K562 (cell line): ENCODE results near the gene PLA2G4D.

ENCODE experiments used
- HDAC3 ChIP-seq: fragments of 450-650 bp; IDR thresholded peaks from 2 replicates; pipeline ENCODE4 v1.6.1; 2018; ENCODE audit warnings: borderline replicate concordance, mild to moderate bottlenecking, moderate library complexity; ENCODE audit not compliant: partially characterized antibody
- KDM1A ChIP-seq, 2 experiments: fragments of 450-650 bp; IDR thresholded peaks; 2 replicates each; pipeline ENCODE4 v1.6.1; 2016; ENCODE audit warnings: mild to moderate bottlenecking in 2 of 2
- SNIP1 ChIP-seq: fragments of 450-650 bp; IDR thresholded peaks from 2 replicates; pipeline ENCODE4 v1.7.1; 2017; ENCODE audit warnings: low read depth, mild to moderate bottlenecking
- TCF7 ChIP-seq: sonication (generic); IDR thresholded peaks from 2 replicates; pipeline ENCODE4 v1.6.1; 2016; ENCODE audit warnings: antibody characterized with exemption, borderline replicate concordance
- ZC3H4 ChIP-seq: sonication (generic); formaldehyde crosslinking; IDR thresholded peaks from 2 replicates; pipeline ENCODE4 v1.9.0; 2021; ENCODE audit warnings: missing genetic modification reagents, borderline replicate concordance
- ZNF274 ChIP-seq: IDR thresholded peaks from 2 replicates; pipeline ENCODE4 v1.6.1; 2011; ENCODE audit warnings: low read depth, mild to moderate bottlenecking, low read length, moderate library complexity, borderline replicate concordance
- ZNF644 ChIP-seq: fragments of 200-800 bp; sonication (Bioruptor generic); IDR thresholded peaks from 2 replicates; pipeline ENCODE4 v1.6.1; 2016; ENCODE audit warnings: low read depth, missing genetic modification characterization, missing compliant biosample characterization
- TF ChIP-seq, protein P1 (sequence below), 3 experiments: IDR thresholded peaks in 2 of 3; conservative IDR thresholded peaks in 1 of 3; 2 replicates each; pipeline ENCODE4 v1.5.1; 2011 to 2012; ENCODE audit warnings: low read length in 3 of 3, mild to moderate bottlenecking in 3 of 3, control low read depth in 2 of 3, improper control_type of control experiment in 1 of 3, inconsistent platforms in 1 of 3, low read depth in 1 of 3, mixed read lengths in 1 of 3, moderate library complexity in 1 of 3; ENCODE audit not compliant: insufficient read depth in 2 of 3
- TF ChIP-seq, protein P2 (sequence below): IDR thresholded peaks from 2 replicates; pipeline ENCODE4 v1.6.1; 2016; ENCODE audit warnings: missing genetic modification characterization, missing compliant biosample characterization
- TF ChIP-seq, protein P3 (sequence below), 2 experiments: IDR thresholded peaks in 1 of 2; conservative IDR thresholded peaks in 1 of 2; 2 replicates each; pipeline ENCODE4 v1.6.1; 2016; ENCODE audit warnings: low read depth in 2 of 2, mild to moderate bottlenecking in 1 of 2, missing compliant biosample characterization in 1 of 2, missing genetic modification characterization in 1 of 2, moderate library complexity in 1 of 2

DNA sequence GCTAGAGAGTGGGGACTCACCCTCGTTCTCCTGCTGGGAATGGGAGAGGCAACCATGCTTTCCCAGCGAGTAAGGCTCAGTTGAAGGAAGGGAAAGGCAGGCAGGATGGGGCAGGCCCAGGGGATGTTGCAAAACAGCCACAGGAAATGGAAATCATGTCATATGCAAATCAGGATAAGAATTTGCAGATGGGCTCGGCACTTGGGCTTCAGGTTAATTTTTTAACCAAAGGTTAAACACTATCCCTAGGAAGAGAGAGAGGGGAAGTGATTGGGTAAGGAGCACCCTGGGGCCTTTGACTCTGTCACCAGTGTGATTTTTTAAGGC is 59.0 kb downstream of the PLA2G4D start:
- TF ChIP-seq SNIP1, result no peak
- TF ChIP-seq ZNF644 (tag), result no peak
- TF ChIP-seq, protein P1, sequence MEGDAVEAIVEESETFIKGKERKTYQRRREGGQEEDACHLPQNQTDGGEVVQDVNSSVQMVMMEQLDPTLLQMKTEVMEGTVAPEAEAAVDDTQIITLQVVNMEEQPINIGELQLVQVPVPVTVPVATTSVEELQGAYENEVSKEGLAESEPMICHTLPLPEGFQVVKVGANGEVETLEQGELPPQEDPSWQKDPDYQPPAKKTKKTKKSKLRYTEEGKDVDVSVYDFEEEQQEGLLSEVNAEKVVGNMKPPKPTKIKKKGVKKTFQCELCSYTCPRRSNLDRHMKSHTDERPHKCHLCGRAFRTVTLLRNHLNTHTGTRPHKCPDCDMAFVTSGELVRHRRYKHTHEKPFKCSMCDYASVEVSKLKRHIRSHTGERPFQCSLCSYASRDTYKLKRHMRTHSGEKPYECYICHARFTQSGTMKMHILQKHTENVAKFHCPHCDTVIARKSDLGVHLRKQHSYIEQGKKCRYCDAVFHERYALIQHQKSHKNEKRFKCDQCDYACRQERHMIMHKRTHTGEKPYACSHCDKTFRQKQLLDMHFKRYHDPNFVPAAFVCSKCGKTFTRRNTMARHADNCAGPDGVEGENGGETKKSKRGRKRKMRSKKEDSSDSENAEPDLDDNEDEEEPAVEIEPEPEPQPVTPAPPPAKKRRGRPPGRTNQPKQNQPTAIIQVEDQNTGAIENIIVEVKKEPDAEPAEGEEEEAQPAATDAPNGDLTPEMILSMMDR (IDR thresholded peaks at IDR 0.05 in 2 of 3, conservative IDR thresholded peaks at IDR 0.05 in 1 of 3; ENCODE audit: insufficient read depth in 2 of 3, low read depth in 1 of 3, low read length in 3 of 3), result no peak
- TF ChIP-seq KDM1A (IDR thresholded peaks at IDR 0.05), result no peak
- no peak for TF ChIP-seq TCF7
- TF ChIP-seq, protein P2, sequence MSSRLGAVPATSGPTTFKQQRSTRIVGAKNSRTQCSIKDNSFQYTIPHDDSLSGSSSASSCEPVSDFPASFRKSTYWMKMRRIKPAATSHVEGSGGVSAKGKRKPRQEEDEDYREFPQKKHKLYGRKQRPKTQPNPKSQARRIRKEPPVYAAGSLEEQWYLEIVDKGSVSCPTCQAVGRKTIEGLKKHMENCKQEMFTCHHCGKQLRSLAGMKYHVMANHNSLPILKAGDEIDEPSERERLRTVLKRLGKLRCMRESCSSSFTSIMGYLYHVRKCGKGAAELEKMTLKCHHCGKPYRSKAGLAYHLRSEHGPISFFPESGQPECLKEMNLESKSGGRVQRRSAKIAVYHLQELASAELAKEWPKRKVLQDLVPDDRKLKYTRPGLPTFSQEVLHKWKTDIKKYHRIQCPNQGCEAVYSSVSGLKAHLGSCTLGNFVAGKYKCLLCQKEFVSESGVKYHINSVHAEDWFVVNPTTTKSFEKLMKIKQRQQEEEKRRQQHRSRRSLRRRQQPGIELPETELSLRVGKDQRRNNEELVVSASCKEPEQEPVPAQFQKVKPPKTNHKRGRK (tag), result no peak
- no peak for TF ChIP-seq ZNF274
- TF ChIP-seq, protein P3, sequence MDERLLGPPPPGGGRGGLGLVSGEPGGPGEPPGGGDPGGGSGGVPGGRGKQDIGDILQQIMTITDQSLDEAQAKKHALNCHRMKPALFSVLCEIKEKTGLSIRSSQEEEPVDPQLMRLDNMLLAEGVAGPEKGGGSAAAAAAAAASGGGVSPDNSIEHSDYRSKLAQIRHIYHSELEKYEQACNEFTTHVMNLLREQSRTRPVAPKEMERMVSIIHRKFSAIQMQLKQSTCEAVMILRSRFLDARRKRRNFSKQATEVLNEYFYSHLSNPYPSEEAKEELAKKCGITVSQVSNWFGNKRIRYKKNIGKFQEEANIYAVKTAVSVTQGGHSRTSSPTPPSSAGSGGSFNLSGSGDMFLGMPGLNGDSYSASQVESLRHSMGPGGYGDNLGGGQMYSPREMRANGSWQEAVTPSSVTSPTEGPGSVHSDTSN (CRISPR knock-in tag; IDR thresholded peaks at IDR 0.05; ENCODE audit: low read depth), result no peak
- TF ChIP-seq, protein P3 (tag; conservative IDR thresholded peaks at IDR 0.05; ENCODE audit: low read depth), result no peak
- TF ChIP-seq HDAC3, result no peak
- no peak for TF ChIP-seq ZC3H4 (CRISPR knock-in tag)
